Stimulated activated CD8-positive, alpha-beta memory T cell treated with anti-CD3 and anti-CD28 coated beads, Interleukin-2, amount 100 ng/mL, for 48 hours (primary cell): Measurements from ENCODE around the gene C2orf92.

ENCODE experiments used
- DNase-seq, 2 donors: peaks; one replicate each; pipeline ENCODE4 v3.0.0-alpha.2; 2020; ENCODE audit warnings: low read depth in 2 of 2

Gene C2orf92

DNA sequence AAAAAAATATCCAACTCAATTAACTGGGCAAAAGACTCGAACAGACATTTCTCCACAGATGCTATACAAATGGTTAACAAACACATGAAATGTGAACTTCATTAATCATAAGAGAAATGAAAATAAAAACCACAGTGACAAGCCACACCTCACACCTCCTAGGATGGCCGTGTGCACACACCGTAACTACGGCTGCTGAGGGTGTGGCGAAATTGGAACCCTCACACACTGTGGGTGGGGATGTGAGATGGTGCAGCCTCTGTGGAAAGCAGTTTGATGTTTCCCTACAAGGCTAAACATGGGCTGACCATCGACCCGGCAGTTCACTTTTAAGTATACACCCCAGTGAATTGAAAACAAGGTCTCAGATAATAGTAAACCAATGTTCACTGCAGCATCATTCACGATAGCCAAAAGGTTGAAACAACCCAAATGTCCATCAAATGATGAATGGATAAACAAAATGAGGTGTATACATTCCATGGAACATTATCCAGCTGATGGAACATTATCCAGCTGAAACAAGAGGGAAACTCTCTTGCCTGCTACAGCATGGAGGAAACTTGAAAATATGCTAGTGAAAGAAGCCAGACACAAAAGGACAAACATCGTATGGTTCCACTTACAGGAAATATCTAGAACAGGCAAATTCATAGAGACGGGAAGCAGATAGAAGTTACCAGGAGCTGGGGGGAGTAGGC is 76.1 kb downstream of the C2orf92 start:
- peak in 1 of 2 donors; percentile 53 for DNase-seq

DNA sequence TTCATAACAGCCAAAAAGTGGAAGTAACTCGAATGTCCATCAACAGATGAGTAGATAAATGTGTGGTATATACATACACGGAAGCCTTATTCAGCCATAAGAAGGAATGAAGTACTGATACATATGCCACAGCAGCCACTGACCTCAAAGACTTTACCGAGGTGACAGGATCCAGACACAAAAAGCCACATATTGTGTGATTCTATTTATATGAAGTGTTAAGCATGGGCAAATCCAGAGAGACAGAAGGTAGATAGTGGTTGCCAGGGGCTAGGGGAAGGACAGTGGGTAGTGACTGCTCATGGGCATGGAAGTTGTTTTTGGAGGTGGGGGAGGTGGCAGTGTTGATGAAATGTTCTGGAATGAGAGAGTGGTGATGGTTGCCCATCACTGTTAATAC is 77.8 kb downstream of the C2orf92 start:
- no peak for DNase-seq

DNA sequence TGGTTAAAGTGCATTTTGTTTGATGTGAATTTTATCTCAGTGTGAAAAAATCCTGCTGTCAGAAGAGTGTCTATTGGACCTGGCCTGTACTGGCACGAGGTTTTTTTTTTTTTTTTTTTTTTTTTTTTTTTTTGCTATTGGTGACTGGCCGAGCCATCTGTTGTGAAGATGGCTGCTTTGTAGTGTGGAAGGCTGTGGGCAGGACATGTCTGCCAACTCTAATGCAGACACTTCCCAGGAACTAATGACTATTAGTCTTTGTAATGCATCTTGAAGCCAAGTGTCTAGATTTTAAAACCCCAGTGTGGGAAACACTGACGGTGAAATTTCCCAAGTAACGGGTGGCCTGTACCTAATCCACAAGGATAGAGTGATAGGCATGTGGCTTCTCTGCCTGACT is 78.2 kb downstream of the C2orf92 start:
- DNase-seq, result no peak

DNA sequence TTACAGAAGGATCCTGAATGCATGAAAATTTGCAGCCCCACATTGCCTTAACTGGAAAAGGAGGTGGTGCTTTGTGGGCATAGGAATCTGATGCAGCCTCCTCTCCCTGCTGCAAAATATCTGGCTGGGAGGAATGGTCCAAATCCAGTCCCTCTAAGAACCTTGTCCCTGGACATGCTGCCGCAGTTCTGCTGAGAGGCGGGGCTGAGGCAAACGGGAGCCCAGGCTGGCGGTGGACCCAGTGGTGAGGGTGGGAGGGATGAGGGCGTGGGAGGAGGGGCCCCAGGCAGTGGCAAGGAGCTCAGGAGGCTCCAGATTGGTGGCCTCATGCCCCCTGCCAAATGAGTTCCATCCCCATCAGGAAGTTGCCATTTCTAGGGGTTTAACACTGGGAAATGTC is 80.1 kb downstream of the C2orf92 start:
- no peak for DNase-seq

DNA sequence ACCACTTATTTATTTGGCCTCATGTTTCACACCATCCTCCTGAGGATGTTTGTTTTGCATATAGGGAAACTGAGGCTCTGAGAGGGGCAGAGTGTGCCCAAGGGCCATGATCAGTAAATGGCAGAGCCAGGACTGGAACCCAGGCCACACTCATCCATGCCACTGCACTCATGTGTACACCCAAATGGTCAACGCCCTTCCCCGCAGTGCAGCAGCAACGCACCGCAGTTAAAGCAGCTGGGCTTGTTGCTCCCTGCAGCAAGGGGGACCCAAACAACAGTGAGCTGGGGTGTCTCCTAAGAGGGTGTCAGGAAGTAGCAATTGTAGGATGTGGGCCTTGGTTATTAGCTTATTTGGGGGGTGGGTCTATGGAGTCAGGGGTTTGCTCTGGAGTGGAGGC is 80.5 kb downstream of the C2orf92 start:
- no peak for DNase-seq

DNA sequence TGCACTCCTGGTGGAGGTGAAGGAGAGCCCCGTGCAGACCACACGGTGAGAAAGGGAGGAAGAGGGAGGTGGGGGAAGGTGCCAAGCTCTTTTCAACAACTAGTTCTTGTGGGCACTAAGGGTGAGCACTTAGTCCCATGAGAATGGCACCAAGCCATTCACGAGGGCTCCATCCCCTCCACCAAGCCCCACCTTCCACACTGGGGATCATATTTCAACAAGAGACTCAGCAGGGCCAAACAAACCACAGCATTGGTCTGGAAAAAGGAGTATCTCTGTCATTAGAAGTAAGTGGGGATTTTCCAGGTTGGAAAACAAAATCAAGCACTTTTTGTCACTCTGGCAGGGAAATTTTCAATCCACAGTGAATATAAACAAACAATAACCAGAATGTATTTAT is 82.2 kb downstream of the C2orf92 start:
- DNase-seq, result no peak
